ENCODE results near the gene C2.

Gene C2

GRCh38 chr6:31900917-31901414 lies 26.6 kb upstream of the C2 start:
- Histone ChIP-seq H3K27ac (peak overlapping the region; percentile 87), H3K9ac (no peak overlapping the region), H3K4me1 (peaks cover 11% of the 10 kb centered on the region), H2AFZ (peak overlapping the region; percentile 53), H3K36me3 (ENCODE audit: control insufficient read depth, insufficient read depth, low read length) (no peaks in the 10 kb centered on the region), H3K27me3 (ENCODE audit: control insufficient read depth, insufficient read depth, low read length) (no peaks in the 10 kb centered on the region), H3K4me2 (ENCODE audit: low read length) (peak overlapping the region; percentile 96), H3K79me2 (no peaks in the 10 kb centered on the region), H3K9me3 (ENCODE audit: control insufficient read depth, low read length) (no peaks in the 10 kb centered on the region), H3K4me3 (ENCODE audit: low read depth, low read length) (peak overlapping the region; percentile 63)
- TF ChIP-seq CTCF (IDR thresholded peaks at IDR 0.05): no peak

- no peak overlapping the region for H3K9ac ChIP-seq
Measured at GRCh38 chr6:31901415-31901952, 26.0 kb upstream of the C2 start.

GRCh38 chr6:31901953-31902643 lies 25.4 kb upstream of the C2 start, which contains the start of gene ZBTB12:
Gene ZBTB12, minus strand, starts transcription at chr6:31902086. Its CDS starts 781 bp downstream, at chr6:31901305.
- TF ChIP-seq CTCF (IDR thresholded peaks at IDR 0.05): peak; percentile 12
- Histone ChIP-seq H2AFZ (peak within 1 kb of the TSS; percentile 61), H3K79me2 (no peaks in the 10 kb centered on the region), H3K27me3 (ENCODE audit: control insufficient read depth, insufficient read depth, low read length) (no peaks in the 10 kb centered on the region), H3K4me1 (peaks cover 9% of the 10 kb centered on the region), H3K9ac (no peak within 1 kb of the TSS), H3K9me3 (ENCODE audit: control insufficient read depth, low read length) (no peaks in the 10 kb centered on the region), H3K4me2 (ENCODE audit: low read length) (peak within 1 kb of the TSS; percentile 96), H3K36me3 (ENCODE audit: control insufficient read depth, insufficient read depth, low read length) (no peaks in the 10 kb centered on the region), H3K27ac (peak within 1 kb of the TSS; percentile 87), H3K4me3 (ENCODE audit: low read depth, low read length) (peak within 1 kb of the TSS; percentile 63)

More at GRCh38 chr6:31901415-31901952, 26.0 kb upstream of the C2 start:
- Histone ChIP-seq H2AFZ (peak overlapping the region; percentile 53), H3K4me1 (peaks cover 11% of the 10 kb centered on the region), H3K27me3 (ENCODE audit: control insufficient read depth, insufficient read depth, low read length) (no peaks in the 10 kb centered on the region), H3K79me2 (no peaks in the 10 kb centered on the region), H3K9me3 (ENCODE audit: control insufficient read depth, low read length) (no peaks in the 10 kb centered on the region), H3K36me3 (ENCODE audit: control insufficient read depth, insufficient read depth, low read length) (no peaks in the 10 kb centered on the region), H3K27ac (peak overlapping the region; percentile 87), H3K4me3 (ENCODE audit: low read depth, low read length) (peak overlapping the region; percentile 63), H3K4me2 (ENCODE audit: low read length) (peak overlapping the region; percentile 96)
- no peak for TF ChIP-seq CTCF (IDR thresholded peaks at IDR 0.05)

- Histone ChIP-seq H3K4me3 (ENCODE audit: low read depth, low read length) (no peak overlapping the region), H3K9ac (no peak overlapping the region), H3K9me3 (ENCODE audit: control insufficient read depth, low read length) (no peaks in the 10 kb centered on the region), H3K27ac (no peak overlapping the region), H2AFZ (no peak overlapping the region), H3K4me1 (peaks cover 5% of the 10 kb centered on the region), H3K27me3 (ENCODE audit: control insufficient read depth, insufficient read depth, low read length) (no peaks in the 10 kb centered on the region), H3K36me3 (ENCODE audit: control insufficient read depth, insufficient read depth, low read length) (no peaks in the 10 kb centered on the region), H3K4me2 (ENCODE audit: low read length) (no peak overlapping the region), H3K79me2 (no peaks in the 10 kb centered on the region)
- no peak for TF ChIP-seq CTCF (IDR thresholded peaks at IDR 0.05)
Measured at GRCh38 chr6:31903957-31904356, 23.6 kb upstream of the C2 start.

Data from parathyroid adenoma (tissue), 2 donors.